GM12801 (cell line): Measurements from ENCODE around the gene AVP.

ENCODE experiments used
- TF ChIP-seq, protein P1 (sequence below): IDR thresholded peaks from one replicate; pipeline ENCODE4 v1.5.1; 2011; ENCODE audit warnings: control low read depth; ENCODE audit not compliant: insufficient read length; ENCODE audit errors: extremely low read depth

The AVP gene

DNA sequence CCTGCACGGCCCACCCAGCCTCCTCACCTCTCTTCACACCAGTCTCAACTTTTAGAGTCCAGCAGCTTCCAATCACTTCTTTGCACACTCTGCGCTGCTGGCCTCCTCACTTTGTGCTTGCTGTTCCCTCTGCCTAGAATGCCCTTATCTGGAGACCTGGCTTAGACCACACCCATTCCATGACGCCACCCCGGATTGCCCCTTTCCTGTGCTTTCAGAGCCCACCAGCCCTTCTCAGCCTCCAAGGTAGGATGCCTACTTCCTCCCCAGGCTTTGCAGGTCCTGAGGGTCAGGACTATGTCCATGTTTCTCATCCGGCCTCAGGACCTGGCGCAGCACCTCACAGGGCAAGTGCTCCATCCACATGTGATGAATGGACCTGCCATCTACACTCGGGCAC, 27.0 kb upstream of the AVP start:
- TF ChIP-seq, protein P1, sequence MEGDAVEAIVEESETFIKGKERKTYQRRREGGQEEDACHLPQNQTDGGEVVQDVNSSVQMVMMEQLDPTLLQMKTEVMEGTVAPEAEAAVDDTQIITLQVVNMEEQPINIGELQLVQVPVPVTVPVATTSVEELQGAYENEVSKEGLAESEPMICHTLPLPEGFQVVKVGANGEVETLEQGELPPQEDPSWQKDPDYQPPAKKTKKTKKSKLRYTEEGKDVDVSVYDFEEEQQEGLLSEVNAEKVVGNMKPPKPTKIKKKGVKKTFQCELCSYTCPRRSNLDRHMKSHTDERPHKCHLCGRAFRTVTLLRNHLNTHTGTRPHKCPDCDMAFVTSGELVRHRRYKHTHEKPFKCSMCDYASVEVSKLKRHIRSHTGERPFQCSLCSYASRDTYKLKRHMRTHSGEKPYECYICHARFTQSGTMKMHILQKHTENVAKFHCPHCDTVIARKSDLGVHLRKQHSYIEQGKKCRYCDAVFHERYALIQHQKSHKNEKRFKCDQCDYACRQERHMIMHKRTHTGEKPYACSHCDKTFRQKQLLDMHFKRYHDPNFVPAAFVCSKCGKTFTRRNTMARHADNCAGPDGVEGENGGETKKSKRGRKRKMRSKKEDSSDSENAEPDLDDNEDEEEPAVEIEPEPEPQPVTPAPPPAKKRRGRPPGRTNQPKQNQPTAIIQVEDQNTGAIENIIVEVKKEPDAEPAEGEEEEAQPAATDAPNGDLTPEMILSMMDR, result no peak

DNA sequence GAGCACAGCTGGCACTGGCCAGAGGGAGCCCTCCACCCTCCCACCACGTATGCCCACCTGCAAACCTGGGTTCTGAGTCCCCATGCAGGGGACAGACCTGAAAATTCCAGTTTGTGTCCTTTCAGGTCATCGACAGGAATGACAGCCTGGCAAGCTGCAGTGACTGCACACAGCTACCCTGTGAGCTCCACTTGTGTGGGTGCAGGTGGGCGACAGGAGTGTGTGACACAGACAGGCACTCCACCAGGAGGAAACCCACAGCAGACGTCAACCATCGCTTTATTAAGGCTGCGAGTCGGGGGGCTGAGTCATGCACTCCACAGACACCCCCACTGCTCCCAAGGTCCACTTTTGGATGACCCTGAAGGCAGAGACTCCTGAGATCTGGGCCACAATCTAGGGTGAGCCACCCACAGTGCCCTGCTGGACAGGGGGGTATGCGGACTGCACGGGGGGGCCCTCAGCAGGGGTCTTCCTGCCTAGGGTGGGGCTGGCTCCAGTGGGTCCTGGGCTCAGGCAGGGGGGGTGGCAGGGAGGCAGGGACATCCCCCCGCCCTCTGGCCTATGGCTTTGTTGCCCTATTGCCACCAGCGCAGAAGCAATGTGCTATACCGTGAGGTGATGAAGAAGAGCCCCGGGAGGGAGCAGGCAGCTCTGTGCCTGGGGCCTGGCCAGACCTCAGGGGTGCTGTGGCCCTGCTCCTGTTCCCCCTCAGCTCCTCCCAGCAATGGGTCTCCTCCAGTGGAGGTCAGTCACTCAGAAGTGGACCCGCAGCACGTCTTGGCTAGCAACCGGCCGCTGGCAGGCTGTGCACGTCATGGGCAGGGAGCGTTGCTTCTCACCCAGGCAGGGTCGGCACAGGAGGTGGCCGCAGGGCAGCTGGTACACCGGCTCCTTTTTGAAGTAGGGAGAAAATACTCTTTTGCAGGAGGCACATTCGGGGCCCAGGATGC, 25.1 kb upstream of the AVP start:
- TF ChIP-seq, protein P1, result no peak

DNA sequence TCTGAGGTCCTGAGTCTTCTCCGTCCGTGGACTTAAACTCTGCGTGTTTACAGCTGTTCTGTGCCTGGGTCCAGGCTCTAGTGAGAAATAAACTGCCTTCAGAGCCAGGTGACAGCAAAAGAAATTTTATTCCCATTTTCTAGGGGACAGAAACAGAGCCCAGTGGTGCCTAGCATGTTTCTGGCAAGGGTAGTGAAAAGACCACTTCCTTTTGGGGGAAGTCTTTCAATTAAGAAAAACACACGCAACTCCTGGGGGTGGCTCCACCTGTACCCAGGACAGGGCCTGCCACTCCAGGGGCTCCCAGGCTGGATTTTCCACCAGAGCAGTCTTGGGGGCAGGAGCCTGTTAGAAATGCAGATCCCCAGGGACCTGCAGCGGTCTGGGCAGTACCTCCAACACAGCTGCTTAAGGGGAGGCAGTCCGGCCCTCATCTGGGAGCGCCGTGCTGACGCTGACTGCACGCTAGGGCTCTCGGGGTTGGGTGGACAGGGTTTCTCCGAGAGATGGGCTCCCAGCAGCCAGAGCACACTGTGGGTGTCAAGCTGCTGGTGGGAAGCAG, 23.0 kb upstream of the AVP start:
- TF ChIP-seq, protein P1, result no peak

DNA sequence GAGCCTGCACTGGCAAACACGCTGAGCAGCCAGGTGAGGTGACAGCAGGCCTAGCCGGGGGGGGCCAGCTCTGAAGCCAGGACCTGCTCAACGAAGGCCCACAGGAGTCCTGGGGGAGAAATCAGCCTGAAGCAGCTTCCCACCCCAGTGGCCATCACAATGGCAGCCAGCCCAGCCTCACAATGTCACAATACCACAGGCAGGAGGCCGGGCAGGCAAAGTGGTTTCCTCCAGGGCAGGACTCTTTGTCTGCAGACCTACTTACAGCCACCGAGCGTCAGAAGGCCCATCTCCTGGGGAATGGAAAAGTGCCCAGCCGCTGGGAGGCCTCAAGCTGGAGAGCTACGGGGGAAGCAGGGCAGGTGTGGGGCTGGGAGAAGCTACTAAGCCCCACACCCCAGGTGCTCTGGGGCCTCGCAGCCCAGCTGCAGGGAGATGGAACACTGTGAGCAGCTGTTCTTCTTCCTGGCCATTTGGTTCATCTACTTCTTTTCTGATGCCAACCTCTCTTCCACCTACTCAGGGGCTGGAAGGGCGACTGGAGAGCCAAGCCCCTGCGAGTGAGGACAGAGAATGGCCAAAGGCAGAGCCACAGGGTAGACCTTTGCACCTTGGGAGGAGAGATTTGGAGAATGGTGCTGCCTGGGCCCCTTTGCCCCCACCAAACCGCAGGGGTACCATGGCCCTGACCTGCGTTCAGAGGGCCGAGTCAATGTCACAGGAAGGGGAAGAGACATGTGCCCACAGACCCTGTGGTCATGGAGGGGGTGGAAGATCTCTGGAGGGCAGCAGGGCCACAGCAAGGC, 22.3 kb upstream of the AVP start:
- TF ChIP-seq, protein P1, result no peak

DNA sequence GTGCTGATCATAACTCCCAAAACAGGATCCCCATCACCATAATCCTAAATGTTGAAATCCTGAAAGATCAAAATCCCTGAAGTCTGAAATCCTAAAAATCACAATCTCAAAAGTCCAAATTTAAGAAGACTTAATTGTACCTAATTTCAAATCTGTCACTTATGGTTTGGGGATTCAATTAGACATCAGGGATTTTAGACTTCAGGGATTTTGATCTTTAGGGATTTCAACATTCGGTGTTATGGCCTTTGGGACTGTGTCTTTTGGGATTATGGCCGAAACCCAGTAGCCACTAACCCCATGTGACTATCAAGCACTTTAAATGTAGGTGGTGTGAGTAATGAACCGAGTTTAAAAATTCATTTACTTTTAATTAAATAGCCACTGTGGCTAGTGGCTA, 21.7 kb upstream of the AVP start:
- TF ChIP-seq, protein P1, result no peak

DNA sequence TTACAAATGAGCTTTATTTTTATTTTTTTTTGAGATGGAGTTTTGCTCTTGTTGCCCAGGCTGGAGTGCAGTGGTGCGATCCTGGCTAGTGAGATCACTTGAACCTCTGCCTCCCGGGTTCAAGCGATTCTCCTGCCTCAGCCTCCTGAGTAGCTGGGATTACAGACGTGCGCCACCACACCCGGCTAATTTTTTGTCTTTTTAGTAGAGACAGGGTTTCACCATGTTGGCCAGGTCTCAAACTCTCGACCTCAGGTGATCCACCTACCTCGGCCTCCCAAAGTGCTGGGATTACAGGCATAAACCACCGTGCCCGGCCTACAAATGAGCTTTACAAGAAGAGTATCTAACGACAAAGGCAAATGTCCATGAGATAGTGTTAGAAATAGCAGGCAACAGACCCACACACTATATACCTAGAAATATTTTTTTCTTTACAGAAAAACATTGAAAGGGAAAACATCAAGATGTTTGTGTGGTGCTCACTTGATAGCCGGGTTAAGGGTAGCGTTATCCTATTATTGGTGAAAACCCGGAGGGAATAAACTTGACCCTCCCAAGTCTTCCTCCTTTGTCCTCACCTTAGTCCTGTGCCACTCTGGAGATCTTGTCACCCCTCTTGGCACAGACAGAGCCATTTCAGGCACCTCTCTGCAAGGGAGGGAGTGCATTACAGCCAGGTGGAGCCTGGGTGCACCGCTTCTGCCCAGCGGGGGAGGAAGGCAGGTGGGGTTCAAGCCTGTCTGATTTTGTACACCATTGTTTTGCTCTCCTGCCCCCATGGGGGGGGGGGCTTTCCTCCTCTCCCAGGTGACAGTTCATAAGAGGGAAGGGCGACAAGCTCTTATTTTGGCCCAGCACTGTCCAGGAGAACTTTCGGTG, 21.0 kb upstream of the AVP start:
- TF ChIP-seq, protein P1, result no peak
